SK-N-SH treated with all-trans-retinoic acid at 6 μM for 48 hours (cell line): ENCODE measurements around the gene CLMN.

Source experiments
- ATAC-seq: fragments of 200-7000 bp; cut with Tn5 transposase; 3 replicates; pipeline ENCODE4 v1.9.1; 2020; ENCODE audit warnings: mild to moderate bottlenecking, moderate library complexity
- BACH2 ChIP-seq: fragments of 250-450 bp; sonication (Bioruptor Pico); IDR thresholded peaks from 2 replicates; pipeline ENCODE4 v1.9.0; 2021; ENCODE audit warnings: mild to moderate bottlenecking, borderline replicate concordance
- CSDC2 ChIP-seq: fragments of 250-450 bp; sonication (Bioruptor Pico); IDR thresholded peaks from 2 replicates; pipeline ENCODE4 v1.5.0; 2020; ENCODE audit warnings: mild to moderate bottlenecking, moderate library complexity
- ESRRG ChIP-seq: fragments of 250-450 bp; sonication (Bioruptor Pico); IDR thresholded peaks from 2 replicates; pipeline ENCODE4 v1.6.1; 2021; ENCODE audit warnings: mild to moderate bottlenecking
- GLIS3 ChIP-seq: fragments of 250-450 bp; sonication (Bioruptor Pico); IDR thresholded peaks from 2 replicates; pipeline ENCODE4 v1.5.0; 2020; ENCODE audit warnings: mild to moderate bottlenecking, moderate library complexity
- ISL1 ChIP-seq: fragments of 250-450 bp; sonication (Bioruptor Pico); IDR thresholded peaks from 2 replicates; pipeline ENCODE4 v2.1.2; 2022; ENCODE audit warnings: mild to moderate bottlenecking, moderate library complexity
- OSR1 ChIP-seq: fragments of 250-450 bp; sonication (Bioruptor Pico); IDR thresholded peaks from 2 replicates; pipeline ENCODE4 v1.8.0; 2022; ENCODE audit warnings: moderate library complexity, mild to moderate bottlenecking, inconsistent platforms
- TCF4 ChIP-seq: fragments of 250-450 bp; sonication (Bioruptor Pico); IDR thresholded peaks from 2 replicates; pipeline ENCODE4 v1.8.0; 2021; ENCODE audit warnings: mild to moderate bottlenecking, moderate library complexity, borderline replicate concordance
- ZC3H10 ChIP-seq: fragments of 250-450 bp; sonication (Bioruptor Pico); IDR thresholded peaks from 2 replicates; pipeline ENCODE4 v1.5.1; 2021; ENCODE audit warnings: mild to moderate bottlenecking, moderate library complexity
- ZFP3 ChIP-seq: fragments of 250-450 bp; sonication (Bioruptor Pico); IDR thresholded peaks from 2 replicates; pipeline ENCODE4 v1.5.0; 2020; ENCODE audit warnings: mild to moderate bottlenecking, moderate library complexity
- ZNF565 ChIP-seq: fragments of 450-650 bp; formaldehyde crosslinking; conservative IDR thresholded peaks from 2 replicates; pipeline ENCODE4 v1.5.0; 2020; ENCODE audit warnings: low read depth, mild to moderate bottlenecking, moderate library complexity
- TF ChIP-seq, protein P1 (sequence below): fragments of 250-450 bp; sonication (Bioruptor Pico); IDR thresholded peaks from 2 replicates; pipeline ENCODE4 v1.5.1; 2021; ENCODE audit warnings: mild to moderate bottlenecking, moderate library complexity
- TF ChIP-seq, protein P2 (sequence below): fragments of 250-450 bp; sonication (Bioruptor Pico); IDR thresholded peaks from 2 replicates; pipeline ENCODE4 v1.5.0; 2020; ENCODE audit warnings: mild to moderate bottlenecking, moderate library complexity
- TF ChIP-seq, protein P3 (sequence below): fragments of 250-450 bp; sonication (Bioruptor Pico); IDR thresholded peaks from 2 replicates; pipeline ENCODE4 v1.5.1; 2020; ENCODE audit warnings: low read depth, mild to moderate bottlenecking, moderate library complexity

The CLMN gene

GRCh38 chr14:95211721-95212504 is 107.8 kb downstream of the CLMN start:
- ATAC-seq = no peak
- no peak for TF ChIP-seq OSR1 (CRISPR knock-in tag)
- TF ChIP-seq, protein P1, sequence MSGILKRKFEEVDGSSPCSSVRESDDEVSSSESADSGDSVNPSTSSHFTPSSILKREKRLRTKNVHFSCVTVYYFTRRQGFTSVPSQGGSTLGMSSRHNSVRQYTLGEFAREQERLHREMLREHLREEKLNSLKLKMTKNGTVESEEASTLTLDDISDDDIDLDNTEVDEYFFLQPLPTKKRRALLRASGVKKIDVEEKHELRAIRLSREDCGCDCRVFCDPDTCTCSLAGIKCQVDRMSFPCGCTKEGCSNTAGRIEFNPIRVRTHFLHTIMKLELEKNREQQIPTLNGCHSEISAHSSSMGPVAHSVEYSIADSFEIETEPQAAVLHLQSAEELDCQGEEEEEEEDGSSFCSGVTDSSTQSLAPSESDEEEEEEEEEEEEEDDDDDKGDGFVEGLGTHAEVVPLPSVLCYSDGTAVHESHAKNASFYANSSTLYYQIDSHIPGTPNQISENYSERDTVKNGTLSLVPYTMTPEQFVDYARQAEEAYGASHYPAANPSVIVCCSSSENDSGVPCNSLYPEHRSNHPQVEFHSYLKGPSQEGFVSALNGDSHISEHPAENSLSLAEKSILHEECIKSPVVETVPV (CRISPR knock-in tag) = no peak
- no peak for TF ChIP-seq CSDC2
- TF ChIP-seq, protein P2, sequence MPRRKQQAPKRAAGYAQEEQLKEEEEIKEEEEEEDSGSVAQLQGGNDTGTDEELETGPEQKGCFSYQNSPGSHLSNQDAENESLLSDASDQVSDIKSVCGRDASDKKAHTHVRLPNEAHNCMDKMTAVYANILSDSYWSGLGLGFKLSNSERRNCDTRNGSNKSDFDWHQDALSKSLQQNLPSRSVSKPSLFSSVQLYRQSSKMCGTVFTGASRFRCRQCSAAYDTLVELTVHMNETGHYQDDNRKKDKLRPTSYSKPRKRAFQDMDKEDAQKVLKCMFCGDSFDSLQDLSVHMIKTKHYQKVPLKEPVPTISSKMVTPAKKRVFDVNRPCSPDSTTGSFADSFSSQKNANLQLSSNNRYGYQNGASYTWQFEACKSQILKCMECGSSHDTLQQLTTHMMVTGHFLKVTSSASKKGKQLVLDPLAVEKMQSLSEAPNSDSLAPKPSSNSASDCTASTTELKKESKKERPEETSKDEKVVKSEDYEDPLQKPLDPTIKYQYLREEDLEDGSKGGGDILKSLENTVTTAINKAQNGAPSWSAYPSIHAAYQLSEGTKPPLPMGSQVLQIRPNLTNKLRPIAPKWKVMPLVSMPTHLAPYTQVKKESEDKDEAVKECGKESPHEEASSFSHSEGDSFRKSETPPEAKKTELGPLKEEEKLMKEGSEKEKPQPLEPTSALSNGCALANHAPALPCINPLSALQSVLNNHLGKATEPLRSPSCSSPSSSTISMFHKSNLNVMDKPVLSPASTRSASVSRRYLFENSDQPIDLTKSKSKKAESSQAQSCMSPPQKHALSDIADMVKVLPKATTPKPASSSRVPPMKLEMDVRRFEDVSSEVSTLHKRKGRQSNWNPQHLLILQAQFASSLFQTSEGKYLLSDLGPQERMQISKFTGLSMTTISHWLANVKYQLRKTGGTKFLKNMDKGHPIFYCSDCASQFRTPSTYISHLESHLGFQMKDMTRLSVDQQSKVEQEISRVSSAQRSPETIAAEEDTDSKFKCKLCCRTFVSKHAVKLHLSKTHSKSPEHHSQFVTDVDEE (CRISPR knock-in tag) = no peak

DNA sequence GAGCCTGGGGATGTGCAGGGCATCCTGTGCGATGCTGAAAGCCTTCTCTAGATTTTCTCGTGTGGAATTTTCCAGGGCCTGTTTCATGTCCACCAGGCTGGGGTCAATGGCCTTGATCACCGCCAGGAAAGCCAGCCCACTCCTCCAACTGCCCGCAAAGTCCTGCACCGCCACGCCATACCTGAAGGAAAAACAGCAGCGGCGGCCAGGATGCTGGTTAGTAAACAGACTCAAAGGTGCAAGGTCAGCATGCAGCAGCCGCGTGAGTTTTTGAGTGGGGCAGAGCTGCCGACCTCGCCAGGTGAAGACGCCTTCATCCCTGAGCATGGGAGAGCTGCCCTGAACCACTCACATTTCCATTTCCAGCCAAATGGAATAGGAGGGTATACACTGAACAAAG is 109.0 kb downstream of the CLMN start:
- no peak for ATAC-seq
- TF ChIP-seq CSDC2 = no peak
- TF ChIP-seq ISL1 = no peak
- no peak for TF ChIP-seq ESRRG (CRISPR knock-in tag)
- no peak for TF ChIP-seq TCF4 (CRISPR knock-in tag)
- TF ChIP-seq, protein P1 (CRISPR knock-in tag) = no peak

- no peak for TF ChIP-seq GLIS3 (CRISPR knock-in tag)
- TF ChIP-seq ISL1 = no peak
- no peak for TF ChIP-seq ZNF565
- TF ChIP-seq ESRRG (CRISPR knock-in tag) = no peak
- no peak for ATAC-seq
These were observed 111.1 kb downstream of the CLMN start for GRCh38 chr14:95208598-95208997.

- ATAC-seq = no peak
- TF ChIP-seq, protein P2 (CRISPR knock-in tag) = no peak
- TF ChIP-seq ZFP3 (CRISPR knock-in tag) (no peak), ZC3H10 (no peak), GLIS3 (CRISPR knock-in tag) (no peak)
- TF ChIP-seq, protein P3, sequence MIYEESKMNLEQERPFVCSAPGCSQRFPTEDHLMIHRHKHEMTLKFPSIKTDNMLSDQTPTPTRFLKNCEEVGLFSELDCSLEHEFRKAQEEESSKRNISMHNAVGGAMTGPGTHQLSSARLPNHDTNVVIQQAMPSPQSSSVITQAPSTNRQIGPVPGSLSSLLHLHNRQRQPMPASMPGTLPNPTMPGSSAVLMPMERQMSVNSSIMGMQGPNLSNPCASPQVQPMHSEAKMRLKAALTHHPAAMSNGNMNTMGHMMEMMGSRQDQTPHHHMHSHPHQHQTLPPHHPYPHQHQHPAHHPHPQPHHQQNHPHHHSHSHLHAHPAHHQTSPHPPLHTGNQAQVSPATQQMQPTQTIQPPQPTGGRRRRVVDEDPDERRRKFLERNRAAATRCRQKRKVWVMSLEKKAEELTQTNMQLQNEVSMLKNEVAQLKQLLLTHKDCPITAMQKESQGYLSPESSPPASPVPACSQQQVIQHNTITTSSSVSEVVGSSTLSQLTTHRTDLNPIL = no peak
These were observed 112.1 kb downstream of the CLMN start for GRCh38 chr14:95207475-95208233.

DNA sequence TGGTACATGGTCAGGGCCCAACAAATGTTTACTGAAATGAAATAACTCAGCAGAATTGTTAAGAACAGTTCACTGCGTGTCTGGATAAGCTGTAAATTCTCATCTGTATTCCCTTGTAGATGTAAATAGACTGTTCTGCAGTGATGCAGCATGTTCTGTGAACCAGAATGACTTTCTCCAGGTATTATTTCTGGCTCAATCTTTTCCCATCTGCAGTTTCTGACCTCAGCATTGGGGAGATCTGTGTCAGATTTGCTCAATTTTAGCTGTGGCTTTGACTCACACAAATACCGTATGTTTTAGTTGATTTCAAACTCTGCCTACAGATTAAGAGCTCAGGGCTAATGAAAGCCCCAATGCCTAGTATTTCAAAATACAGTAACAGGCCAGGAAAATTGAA is 113.2 kb downstream of the CLMN start:
- ATAC-seq = no peak
- TF ChIP-seq BACH2 (CRISPR knock-in tag) = no peak
